HG02840 (cell line): ENCODE measurements around the gene HSD17B12.

Experiments
- ATAC-seq: cut with Tn5 transposase; IDR thresholded peaks from one replicate; pipeline ENCODE4 v1.9.1; 2021; ENCODE audit warnings: mild to moderate bottlenecking, moderate library complexity, moderate number of reproducible peaks; ENCODE audit not compliant: unreplicated experiment, low FRiP score

The HSD17B12 gene

GRCh38 chr11:43687120-43687791, 6.7 kb downstream of the HSD17B12 start:
- ATAC-seq: no peak

- no peak for ATAC-seq
Measured at GRCh38 chr11:43688394-43688793, 7.9 kb downstream of the HSD17B12 start.

- ATAC-seq: no peak
Measured at GRCh38 chr11:43689167-43689566, 8.6 kb downstream of the HSD17B12 start.

- ATAC-seq: no peak
Measured at GRCh38 chr11:43690929-43691725, 10.6 kb downstream of the HSD17B12 start.

GRCh38 chr11:43691806-43692205, 11.3 kb downstream of the HSD17B12 start:
- ATAC-seq: no peak

GRCh38 chr11:43693069-43693468, 12.5 kb downstream of the HSD17B12 start:
- no peak for ATAC-seq

- no peak for ATAC-seq
Measured at GRCh38 chr11:43693731-43694130, 13.2 kb downstream of the HSD17B12 start.

- peak; percentile 64 for ATAC-seq
Measured at GRCh38 chr11:43694477-43694876, 13.9 kb downstream of the HSD17B12 start.

- no peak for ATAC-seq
Measured at GRCh38 chr11:43697679-43698078, 17.1 kb downstream of the HSD17B12 start.

GRCh38 chr11:43699870-43700269, 19.3 kb downstream of the HSD17B12 start:
- no peak for ATAC-seq

- ATAC-seq: no peak
Measured at GRCh38 chr11:43706631-43707030, 26.1 kb downstream of the HSD17B12 start.

GRCh38 chr11:43708776-43709175, 28.2 kb downstream of the HSD17B12 start:
- no peak for ATAC-seq

GRCh38 chr11:43709689-43710088, 29.2 kb downstream of the HSD17B12 start:
- no peak for ATAC-seq

- ATAC-seq: no peak
Measured at GRCh38 chr11:43712676-43713075, 32.1 kb downstream of the HSD17B12 start.

GRCh38 chr11:43718373-43718772, 37.8 kb downstream of the HSD17B12 start:
- ATAC-seq: no peak

- ATAC-seq: no peak
Measured at GRCh38 chr11:43723617-43724016, 43.1 kb downstream of the HSD17B12 start.

GRCh38 chr11:43732225-43732624, 51.7 kb downstream of the HSD17B12 start:
- ATAC-seq: no peak

GRCh38 chr11:43734256-43734655, 53.7 kb downstream of the HSD17B12 start:
- no peak for ATAC-seq

GRCh38 chr11:43735115-43735514, 54.6 kb downstream of the HSD17B12 start:
- no peak for ATAC-seq

- no peak for ATAC-seq
Measured at GRCh38 chr11:43735961-43736360, 55.4 kb downstream of the HSD17B12 start.

- no peak for ATAC-seq
Measured at GRCh38 chr11:43736502-43737200, 56.1 kb downstream of the HSD17B12 start.
